ENCODE data around the gene TM2D3. TPM values are rescaled to one million over a fixed set of nuclear protein-coding genes. Genes with fewer than 3 reads are reported as not detected.

The TM2D3 gene
- total and polyA plus RNA-seq, 11 donors: 43.7 to 63.8 (median 49.5) TPM

DNA sequence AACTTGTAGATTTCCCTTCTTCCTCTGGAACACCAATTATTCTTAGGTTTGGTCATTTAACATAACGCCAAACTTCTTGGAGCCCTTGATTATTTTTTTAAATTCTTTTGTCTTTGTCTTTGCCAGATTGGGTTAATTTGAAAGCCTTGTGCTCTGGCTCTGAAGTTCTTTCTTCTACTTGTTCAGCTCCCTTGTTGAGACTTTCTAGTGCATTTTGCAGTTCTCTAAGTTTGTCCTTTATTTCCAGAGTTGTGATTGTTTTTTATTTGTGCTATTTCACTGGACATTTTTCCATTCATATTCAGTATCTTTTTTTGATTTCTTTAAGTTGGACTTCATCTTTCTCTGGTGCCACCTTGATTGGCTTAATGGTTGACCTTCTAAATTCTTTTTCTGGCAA is 55.5 kb downstream of the TM2D3 start:
- no peak for DNase-seq
- Histone ChIP-seq H3K4me1 (no peaks in the 10 kb centered on the region), H3K27me3 (no peaks in the 10 kb centered on the region), H3K9me3 (peaks cover 0 to 25% (median 0%) of the 10 kb centered on the region in 12 donors), H3K27ac (no peak overlapping the region), H3K36me3 (no peaks in the 10 kb centered on the region), H3K4me3 (no peak overlapping the region)
- TF ChIP-seq POLR2A (IDR thresholded peaks at IDR 0.05): no peak
- TF ChIP-seq, protein P1, sequence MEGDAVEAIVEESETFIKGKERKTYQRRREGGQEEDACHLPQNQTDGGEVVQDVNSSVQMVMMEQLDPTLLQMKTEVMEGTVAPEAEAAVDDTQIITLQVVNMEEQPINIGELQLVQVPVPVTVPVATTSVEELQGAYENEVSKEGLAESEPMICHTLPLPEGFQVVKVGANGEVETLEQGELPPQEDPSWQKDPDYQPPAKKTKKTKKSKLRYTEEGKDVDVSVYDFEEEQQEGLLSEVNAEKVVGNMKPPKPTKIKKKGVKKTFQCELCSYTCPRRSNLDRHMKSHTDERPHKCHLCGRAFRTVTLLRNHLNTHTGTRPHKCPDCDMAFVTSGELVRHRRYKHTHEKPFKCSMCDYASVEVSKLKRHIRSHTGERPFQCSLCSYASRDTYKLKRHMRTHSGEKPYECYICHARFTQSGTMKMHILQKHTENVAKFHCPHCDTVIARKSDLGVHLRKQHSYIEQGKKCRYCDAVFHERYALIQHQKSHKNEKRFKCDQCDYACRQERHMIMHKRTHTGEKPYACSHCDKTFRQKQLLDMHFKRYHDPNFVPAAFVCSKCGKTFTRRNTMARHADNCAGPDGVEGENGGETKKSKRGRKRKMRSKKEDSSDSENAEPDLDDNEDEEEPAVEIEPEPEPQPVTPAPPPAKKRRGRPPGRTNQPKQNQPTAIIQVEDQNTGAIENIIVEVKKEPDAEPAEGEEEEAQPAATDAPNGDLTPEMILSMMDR (IDR thresholded peaks at IDR 0.05): no peak
- WGBS, 4 donors: 93 to 100% (median 95%) methylated on average over 1 of the region's 1 CpG
- ATAC-seq: no peak
- intact Hi-C loops (cut with DNase I): no loop called here

Other genes starting within 250 kb of the TM2D3 start
- gene PCSK6, start 162.7 kb downstream of the TM2D3 start, total RNA-seq: 10 to 100 TPM in 8 of 9 donors, 1 to 10 TPM in 1; 7.3 to 41.7 (median 23.5) TPM
- 1 to 10 TPM; 7.4 TPM for gene PCSK6, start 162.7 kb downstream of the TM2D3 start, polyA plus RNA-seq
- 10 to 100 TPM; 19.4 to 44.3 (median 38.0) TPM for gene TARS3, start 72.1 kb upstream of the TM2D3 start, total RNA-seq
- gene TARS3, start 72.1 kb upstream of the TM2D3 start, polyA plus RNA-seq: 10 to 100 TPM in 1 of 2 donors, 1 to 10 TPM in 1; 8.3 to 31.3 TPM
- gene OR4F6, start 151.1 kb upstream of the TM2D3 start, total RNA-seq: not detected
- not detected for gene OR4F6, start 151.1 kb upstream of the TM2D3 start, polyA plus RNA-seq
- not detected for gene OR4F15, start 159.8 kb upstream of the TM2D3 start, total RNA-seq
- not detected for gene OR4F15, start 159.8 kb upstream of the TM2D3 start, polyA plus RNA-seq

All from heart left ventricle (tissue), 16 donors.